ENCODE results near the gene KRTAP13-1. TPM values are rescaled to one million over a fixed set of nuclear protein-coding genes. Genes with fewer than 3 reads are reported as not detected.

Gene KRTAP13-1, protein sequence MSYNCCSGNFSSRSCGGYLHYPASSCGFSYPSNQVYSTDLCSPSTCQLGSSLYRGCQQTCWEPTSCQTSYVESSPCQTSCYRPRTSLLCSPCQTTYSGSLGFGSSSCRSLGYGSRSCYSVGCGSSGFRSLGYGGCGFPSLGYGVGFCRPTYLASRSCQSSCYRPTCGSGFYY
- not detected in 2 replicates for total RNA-seq

DNA sequence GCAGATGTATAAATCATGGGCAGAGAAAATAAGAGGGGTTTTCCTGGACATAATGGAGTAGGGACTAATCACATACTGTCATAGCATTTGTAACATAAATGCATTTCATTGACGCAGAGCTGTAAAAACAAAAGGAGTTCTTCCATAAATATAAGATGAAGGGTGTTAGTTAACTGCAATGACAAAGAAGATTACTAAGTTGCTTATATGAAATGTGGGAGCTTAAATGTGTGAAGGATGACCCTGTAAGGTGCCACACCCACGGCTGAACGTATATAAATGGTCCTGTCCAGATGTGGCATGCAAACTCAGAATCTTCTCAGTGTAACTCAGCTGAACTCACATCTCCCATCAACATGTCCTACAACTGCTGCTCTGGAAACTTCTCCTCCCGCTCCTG lies at the start of gene KRTAP13-1:
TSS of gene KRTAP13-1 (plus strand) at position 301 of the 400 bp plus-strand sequence. CDS start at position 357, 56 bp downstream.

DNA sequence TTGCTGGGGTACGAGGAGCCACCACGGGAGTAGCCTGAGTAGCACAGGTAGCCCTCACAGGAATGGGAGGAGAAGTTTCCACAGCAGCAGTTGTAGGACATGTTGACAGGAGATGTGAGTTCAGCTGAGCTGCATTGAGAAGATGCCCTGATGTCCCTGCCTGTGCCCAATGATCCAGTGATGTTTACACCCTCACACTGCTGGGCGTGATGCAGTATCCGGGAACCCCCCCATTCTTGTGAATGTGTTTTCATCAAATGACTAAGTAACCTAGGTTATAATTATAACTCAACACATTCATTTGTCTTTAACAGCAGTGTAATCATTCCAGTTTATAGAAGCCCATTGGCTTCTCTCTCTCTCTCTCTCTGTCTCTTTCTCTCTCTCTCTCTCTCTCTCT lies 47.3 kb upstream of the KRTAP13-1 start, which contains the start of gene KRTAP23-1:
TSS of gene KRTAP23-1 (minus strand) at position 101 of the 400 bp plus-strand sequence. CDS start at position 101, 0 bp downstream.

DNA sequence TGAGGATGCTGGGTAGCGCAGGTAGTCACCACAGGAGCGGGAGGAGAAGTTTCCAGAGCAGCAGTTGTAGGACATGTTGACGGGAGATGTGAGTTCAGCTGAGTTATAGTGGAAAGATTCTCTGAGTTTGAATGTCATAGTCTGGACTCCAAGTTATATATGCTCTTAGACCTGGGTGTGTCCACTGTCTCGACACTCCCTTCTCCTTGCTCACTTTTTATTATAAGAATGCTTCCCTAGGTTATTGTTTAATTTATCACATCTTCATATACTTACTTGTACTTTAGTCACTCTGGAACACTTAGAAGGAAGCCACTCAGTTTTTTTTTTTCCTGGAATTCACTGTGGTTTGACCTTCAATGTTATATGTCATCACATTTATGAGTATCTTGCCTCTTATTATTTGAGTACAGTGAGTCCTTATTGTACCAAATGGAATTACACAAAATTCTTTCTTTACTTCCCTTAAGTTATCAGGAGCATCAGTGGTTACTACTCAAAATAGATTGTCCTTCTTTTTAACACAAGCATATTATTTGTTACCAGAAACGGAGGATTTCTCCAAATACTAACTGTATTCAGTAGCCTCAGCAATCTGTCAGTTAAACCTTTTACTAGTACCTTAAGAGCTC lies 23.6 kb upstream of the KRTAP13-1 start, which contains the start of gene KRTAP13-2:
TSS of gene KRTAP13-2 (minus strand) at position 133 of the 632 bp plus-strand sequence. CDS start at position 75, 58 bp downstream.

DNA sequence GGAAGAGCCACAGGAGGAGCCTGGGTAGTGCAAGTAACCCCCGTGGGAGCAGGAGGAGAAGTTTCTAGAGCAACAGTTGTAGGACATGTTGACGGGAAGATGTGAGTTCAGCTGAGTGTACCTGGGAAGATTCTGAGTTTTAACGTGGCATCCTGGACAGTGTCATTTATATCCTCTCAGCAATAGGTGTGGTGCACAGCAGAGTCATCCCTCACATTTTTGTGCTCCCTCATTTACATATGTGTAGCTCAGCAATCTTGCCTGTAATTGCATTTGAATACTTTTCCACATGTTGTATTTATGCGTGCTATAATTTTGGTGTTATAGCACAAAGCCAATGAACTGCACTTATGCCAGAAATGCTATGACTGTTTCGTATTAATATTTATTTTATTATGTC lies 30.0 kb downstream of the KRTAP13-1 start, which contains the start of gene KRTAP13-3:
TSS of gene KRTAP13-3 (minus strand) at position 101 of the 400 bp plus-strand sequence. CDS start at position 87, 14 bp downstream.

DNA sequence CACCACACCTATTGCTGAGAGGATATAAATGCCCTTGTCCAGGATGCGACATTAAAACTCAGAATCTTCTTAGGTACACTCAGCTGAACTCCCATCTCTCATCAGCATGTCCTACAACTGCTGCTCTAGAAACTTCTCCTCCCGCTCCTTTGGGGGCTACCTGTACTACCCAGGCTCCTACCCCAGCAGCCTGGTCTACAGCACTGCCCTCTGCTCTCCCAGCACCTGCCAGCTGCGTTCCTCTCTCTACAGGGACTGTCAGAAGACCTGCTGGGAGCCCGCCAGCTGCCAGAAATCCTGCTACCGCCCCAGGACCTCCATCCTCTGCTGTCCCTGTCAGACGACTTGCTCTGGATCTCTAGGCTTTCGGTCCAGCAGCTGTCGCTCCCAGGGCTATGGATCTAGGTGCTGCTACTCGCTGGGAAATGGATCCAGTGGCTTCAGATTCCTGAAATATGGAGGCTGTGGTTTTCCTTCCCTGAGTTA lies 34.4 kb downstream of the KRTAP13-1 start, which contains the start of gene KRTAP13-4:
TSS of gene KRTAP13-4 (plus strand) at position 51 of the 486 bp plus-strand sequence. CDS start at position 107, 56 bp downstream.

DNA sequence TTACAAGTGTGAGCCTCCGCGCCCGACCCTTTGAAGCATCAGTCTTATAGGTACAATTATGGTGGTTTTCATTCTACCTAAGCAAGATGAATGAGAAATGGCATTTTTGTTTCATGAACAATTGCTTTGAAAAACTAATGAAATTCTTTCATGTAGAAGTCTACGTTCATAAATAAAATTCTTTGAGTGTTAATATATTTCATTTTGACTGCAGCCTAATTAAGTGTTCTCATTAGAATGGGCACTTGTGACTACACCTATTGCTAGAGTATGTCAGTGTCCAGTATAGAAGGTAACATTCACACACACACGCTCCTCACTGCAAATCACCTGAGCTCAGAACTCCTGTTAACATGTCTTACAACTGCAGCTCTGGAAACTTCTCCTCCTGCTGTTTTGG lies 44.1 kb downstream of the KRTAP13-1 start, which contains the start of gene KRTAP15-1:
TSS of gene KRTAP15-1 (plus strand) at position 301 of the 400 bp plus-strand sequence. CDS start at position 354, 53 bp downstream.

Other genes starting within 250 kb of the KRTAP13-1 start
- gene CLDN17, start 229.2 kb upstream of the KRTAP13-1 start, total RNA-seq: not detected in 2 replicates
- not detected in 2 replicates for gene CLDN8, start 179.9 kb upstream of the KRTAP13-1 start, total RNA-seq
- gene KRTAP24-1, start 113.1 kb upstream of the KRTAP13-1 start, total RNA-seq: not detected in 2 replicates
- gene KRTAP25-1, start 106.5 kb upstream of the KRTAP13-1 start, total RNA-seq: not detected in 2 replicates
- not detected in 2 replicates for gene KRTAP26-1, start 75.7 kb upstream of the KRTAP13-1 start, total RNA-seq
- not detected in 2 replicates for gene KRTAP27-1, start 58.3 kb upstream of the KRTAP13-1 start, total RNA-seq
- not detected in 2 replicates for gene KRTAP23-1, start 47.4 kb upstream of the KRTAP13-1 start, total RNA-seq
- gene KRTAP13-2, start 23.8 kb upstream of the KRTAP13-1 start, total RNA-seq: not detected in 2 replicates
- gene KRTAP13-3, start 29.9 kb downstream of the KRTAP13-1 start, total RNA-seq: not detected in 2 replicates
- gene KRTAP13-4, start 34.2 kb downstream of the KRTAP13-1 start, total RNA-seq: not detected in 2 replicates
- gene KRTAP15-1, start 44.2 kb downstream of the KRTAP13-1 start, total RNA-seq: not detected in 2 replicates
- gene KRTAP19-1, start 84.3 kb downstream of the KRTAP13-1 start, total RNA-seq: not detected in 2 replicates
- not detected in 2 replicates for gene KRTAP19-2, start 91.4 kb downstream of the KRTAP13-1 start, total RNA-seq
- not detected in 2 replicates for gene KRTAP19-3, start 96.0 kb downstream of the KRTAP13-1 start, total RNA-seq
- gene KRTAP19-4, start 101.1 kb downstream of the KRTAP13-1 start, total RNA-seq: not detected in 2 replicates
- not detected in 2 replicates for gene KRTAP19-5, start 106.1 kb downstream of the KRTAP13-1 start, total RNA-seq
- not detected in 2 replicates for gene KRTAP19-6, start 145.8 kb downstream of the KRTAP13-1 start, total RNA-seq
- not detected in 2 replicates for gene KRTAP19-7, start 165.3 kb downstream of the KRTAP13-1 start, total RNA-seq
- gene KRTAP22-2, start 194.4 kb downstream of the KRTAP13-1 start, total RNA-seq: not detected in 2 replicates
- not detected in 2 replicates for gene KRTAP6-3, start 196.4 kb downstream of the KRTAP13-1 start, total RNA-seq
- gene KRTAP6-2, start 202.9 kb downstream of the KRTAP13-1 start, total RNA-seq: not detected in 2 replicates
- not detected in 2 replicates for gene KRTAP22-1, start 205.1 kb downstream of the KRTAP13-1 start, total RNA-seq
- not detected in 2 replicates for gene KRTAP6-1, start 217.9 kb downstream of the KRTAP13-1 start, total RNA-seq
- not detected in 2 replicates for gene KRTAP20-1, start 220.4 kb downstream of the KRTAP13-1 start, total RNA-seq
- not detected in 2 replicates for gene KRTAP20-4, start 224.6 kb downstream of the KRTAP13-1 start, total RNA-seq
- gene KRTAP20-2, start 239.2 kb downstream of the KRTAP13-1 start, total RNA-seq: not detected in 2 replicates
- gene KRTAP20-3, start 246.8 kb downstream of the KRTAP13-1 start, total RNA-seq: not detected in 2 replicates